HCT116 (cell line): ENCODE data around the gene MICALL2. TPM values are rescaled to one million over a fixed set of nuclear protein-coding genes. Genes with fewer than 3 reads are reported as not detected.

Source experiments
- ATAC-seq: fragments of 200-7000 bp; cut with Tn5 transposase; 2 replicates; pipeline ENCODE4 v1.9.1; 2020; ENCODE audit warnings: mild to moderate bottlenecking, moderate library complexity
- Bru-seq: library from RNA; stranded (reverse); fragments of 400-500 nt; gene quantifications from one replicate; lab custom pipeline; 2021; lab: Mats Ljungman, UMichigan
- BruChase-seq, 2 experiments: library from RNA; stranded (reverse); fragments of 400-500 nt; gene quantifications; one replicate each; lab custom pipeline; 2021; lab: Mats Ljungman, UMichigan
- BruUV-seq: library from RNA; stranded (reverse); fragments of 400-500 nt; replicated peaks from 2 replicates; lab custom pipeline; 2021; lab: Mats Ljungman, UMichigan
- CTCF ChIA-PET: fragments of 300-600 bp; sonication (Branson Sonifier 250); formaldehyde crosslinking; loops from one replicate; lab custom pipeline; 2021; ENCODE audit warnings: antibody characterized with exemption; lab: Charles Lee
- POLR2A ChIA-PET: fragments of 300-600, 350-600 bp; sonication (Branson Sonifier 250); formaldehyde crosslinking; loops from one replicate; lab custom pipeline; 2021; ENCODE audit warnings: antibody characterized with exemption; lab: Charles Lee
- RAD21 ChIA-PET, 2 experiments: fragments of 300-600 bp; sonication (Branson Sonifier 250); formaldehyde crosslinking; loops; one replicate each; lab custom pipeline; 2023; ENCODE audit warnings: low total read pairs in 2 of 2; ENCODE audit not compliant: uncharacterized antibody in 2 of 2, unreplicated experiment in 2 of 2, low non-redundant PET in 1 of 2; lab: Charles Lee
- DNase-seq: peaks from one replicate; pipeline ENCODE4 v3.0.0-alpha.2; 2010; ENCODE audit warnings: low read depth, low spot score
- H2AFZ ChIP-seq: fragments of 200-600 bp; shearing (Covaris generic), sonication (generic); 2 replicates; pipeline ENCODE4 v1.6.1; 2017; ENCODE audit warnings: low read depth, mixed run types, mixed read lengths, antibody characterized with exemption, low read length; ENCODE audit not compliant: poor library complexity, severe bottlenecking
- H3K27ac ChIP-seq: 2 replicates; pipeline ENCODE4 v1.5.1; 2012; ENCODE audit warnings: low read depth, low read length
- H3K27me3 ChIP-seq: fragments of 200-600 bp; sonication (generic); 2 replicates; pipeline ENCODE4 v1.6.1; 2016; ENCODE audit warnings: mixed run types, low read length, mixed read lengths; ENCODE audit not compliant: insufficient read depth
- H3K36me3 ChIP-seq, 2 experiments: fragments of 200-500 bp in 1 of 2; fragments of 200-600 bp in 1 of 2; sonication (Bioruptor generic) in 1 of 2; sonication (generic) in 1 of 2; 2 replicates each; pipeline versions ENCODE4 v1.5.1 to v1.6.1; 2014 to 2016; ENCODE audit warnings: low read length in 2 of 2, inconsistent platforms in 1 of 2, mixed read lengths in 1 of 2, mixed run types in 1 of 2; ENCODE audit not compliant: insufficient read depth in 2 of 2, control insufficient read depth in 1 of 2
- H3K4me1 ChIP-seq, 2 experiments: fragments of 200-600 bp in 1 of 2; sonication (generic) in 1 of 2; 2 replicates each; pipeline versions ENCODE4 v1.5.1 to v1.6.1; 2012 to 2017; ENCODE audit warnings: low read length in 2 of 2, inconsistent platforms in 1 of 2, mild to moderate bottlenecking in 1 of 2, mixed read lengths in 1 of 2, mixed run types in 1 of 2, moderate library complexity in 1 of 2; ENCODE audit not compliant: insufficient read depth in 2 of 2, control insufficient read depth in 1 of 2
- H3K4me2 ChIP-seq: fragments of 200-600 bp; sonication (generic); 2 replicates; pipeline ENCODE4 v1.6.1; 2017; ENCODE audit warnings: mixed run types, low read length, mixed read lengths
- H3K4me3 ChIP-seq, 2 experiments: fragments of 200-600 bp in 1 of 2; sonication (generic) in 1 of 2; replicated peaks in 1 of 2; 2 replicates each; pipeline ENCODE4 v1.5.1; 2011 to 2016; ENCODE audit warnings: low read length in 2 of 2, control low read depth in 1 of 2, low read depth in 1 of 2, mild to moderate bottlenecking in 1 of 2, mixed read lengths in 1 of 2, mixed run types in 1 of 2
- H3K79me2 ChIP-seq: fragments of 200-600 bp; sonication (generic); 2 replicates; pipeline ENCODE4 v1.6.1; 2017; ENCODE audit warnings: mild to moderate bottlenecking, mixed run types, low read length, moderate library complexity, mixed read lengths; ENCODE audit not compliant: insufficient read depth
- H3K9ac ChIP-seq: fragments of 200-600 bp; sonication (generic); 2 replicates; pipeline ENCODE4 v1.6.1; 2016; ENCODE audit warnings: low read length, mixed read lengths
- H3K9me2 ChIP-seq: fragments of 200-600 bp; sonication (generic), shearing (Covaris generic); 2 replicates; pipeline ENCODE4 v1.6.1; 2017; ENCODE audit warnings: mixed run types, mild to moderate bottlenecking, moderate library complexity; ENCODE audit not compliant: insufficient read depth
- H3K9me3 ChIP-seq, 2 experiments: fragments of 200-500 bp in 1 of 2; fragments of 200-600 bp in 1 of 2; sonication (Bioruptor generic) in 1 of 2; sonication (generic) in 1 of 2; 2 replicates each; pipeline ENCODE4 v1.6.1; 2014 to 2017; ENCODE audit warnings: low read length in 2 of 2, mixed read lengths in 2 of 2, inconsistent platforms in 1 of 2, low read depth in 1 of 2, mild to moderate bottlenecking in 1 of 2, mixed run types in 1 of 2, moderate library complexity in 1 of 2; ENCODE audit not compliant: control insufficient read depth in 1 of 2, insufficient read depth in 1 of 2
- H4K20me1 ChIP-seq: fragments of 200-600 bp; sonication (generic), shearing (Covaris generic); 2 replicates; pipeline ENCODE4 v1.6.1; 2017; ENCODE audit warnings: mixed run types, mild to moderate bottlenecking, moderate library complexity; ENCODE audit not compliant: insufficient read depth
- CBX3 ChIP-seq: IDR thresholded peaks from 2 replicates; pipeline ENCODE4 v1.6.1; 2012; ENCODE audit warnings: low read depth
- CEBPB ChIP-seq: IDR thresholded peaks from 2 replicates; pipeline ENCODE4 v1.6.1; 2012; ENCODE audit warnings: low read depth
- CTCF ChIP-seq, 3 experiments: fragments of 200-600 bp in 1 of 3; sonication (generic) in 1 of 3; IDR thresholded peaks in 2 of 3; conservative IDR thresholded peaks in 1 of 3; 2 replicates each; pipeline ENCODE4 v1.5.1; 2012 to 2017; ENCODE audit warnings: low read depth in 2 of 3, low read length in 2 of 3, antibody characterized with exemption in 1 of 3, borderline replicate concordance in 1 of 3, control low read depth in 1 of 3, mild to moderate bottlenecking in 1 of 3, mixed read lengths in 1 of 3, mixed run types in 1 of 3, moderate library complexity in 1 of 3; ENCODE audit not compliant: insufficient read depth in 1 of 3
- EGR1 ChIP-seq: IDR thresholded peaks from 2 replicates; pipeline ENCODE4 v1.6.1; 2012; ENCODE audit warnings: low read depth
- ELF1 ChIP-seq: IDR thresholded peaks from 2 replicates; pipeline ENCODE4 v1.6.1; 2012; ENCODE audit warnings: low read depth, borderline replicate concordance
- EZH2 ChIP-seq: fragments of 200-600 bp; sonication (generic); IDR thresholded peaks from 2 replicates; pipeline ENCODE4 v1.6.1; 2017; ENCODE audit warnings: antibody characterized with exemption, mixed run types
- FOSL1 ChIP-seq: IDR thresholded peaks from 2 replicates; pipeline ENCODE4 v1.6.1; 2012; ENCODE audit warnings: low read depth
- JUND ChIP-seq: IDR thresholded peaks from 2 replicates; pipeline ENCODE4 v1.6.1; 2012
- MAX ChIP-seq: IDR thresholded peaks from 2 replicates; pipeline ENCODE4 v1.6.1; 2012
- POLR2AphosphoS5 ChIP-seq: IDR thresholded peaks from 2 replicates; pipeline ENCODE4 v1.6.1; 2011; ENCODE audit warnings: mild to moderate bottlenecking, low read depth, low read length, moderate library complexity
- RAD21 ChIP-seq: IDR thresholded peaks from 2 replicates; pipeline ENCODE4 v1.6.1; 2012; ENCODE audit warnings: low read depth, mild to moderate bottlenecking
- REST ChIP-seq: IDR thresholded peaks from 2 replicates; pipeline ENCODE4 v1.6.1; 2012; ENCODE audit warnings: low read depth
- SIN3A ChIP-seq: IDR thresholded peaks from 2 replicates; pipeline ENCODE4 v1.6.1; 2012; ENCODE audit warnings: low read depth
- SP1 ChIP-seq: IDR thresholded peaks from 2 replicates; pipeline ENCODE4 v1.6.1; 2012; ENCODE audit warnings: low read depth
- SRF ChIP-seq: IDR thresholded peaks from 2 replicates; pipeline ENCODE4 v1.6.1; 2012; ENCODE audit warnings: low read depth
- TCF7L2 ChIP-seq: IDR thresholded peaks from 2 replicates; pipeline ENCODE4 v1.7.0; 2011; ENCODE audit warnings: borderline replicate concordance, inconsistent platforms; ENCODE audit not compliant: insufficient read depth, insufficient read length; ENCODE audit errors: extremely low read depth
- YY1 ChIP-seq: IDR thresholded peaks from 2 replicates; pipeline ENCODE4 v1.6.1; 2011; ENCODE audit warnings: low read length, low read depth, moderate library complexity, mild to moderate bottlenecking; ENCODE audit not compliant: insufficient replicate concordance; ENCODE audit errors: extremely low read depth
- ZFX ChIP-seq: fragments of 450-650 bp; IDR thresholded peaks from 2 replicates; pipeline ENCODE4 v1.6.1; 2017
- intact Hi-C: fragments of 100-400 bp; cut with micrococcal nuclease; formaldehyde crosslinking; loops from 2 replicates; pipeline ENCODE4 v1.10.0; 2022
- long read RNA-seq: library from polyadenylated mRNA; unstranded; transcript quantifications from one replicate; pipeline ENCODE4 v2.0.0, GENCODE V29; 2021; ENCODE audit not compliant: unreplicated experiment
- polyA plus RNA-seq: library from polyadenylated mRNA; unstranded; fragments of >200 nt; gene quantifications from 2 replicates; pipeline ENCODE4 v1.2.1, GENCODE V29; 2012; ENCODE audit warnings: missing spikeins
- total RNA-seq: library from RNA; stranded (reverse); gene quantifications from one replicate; pipeline ENCODE4 v1.2.1, GENCODE V29; 2021; ENCODE audit not compliant: unreplicated experiment

Gene MICALL2
- 60.7 TPM for total RNA-seq
- 37.9 and 38.6 TPM in 2 replicates for polyA plus RNA-seq
- percentile 52 among the genes with signal in this experiment for Bru-seq, nascent RNA
- percentile 81 among the genes with signal in this experiment for BruChase-seq, experiment 1, labeled RNA remaining after a 6-hour chase
- percentile 71 among the genes with signal in this experiment for BruChase-seq, experiment 2, labeled RNA remaining after a 2-hour chase
- long read RNA-seq, partial matches to known transcripts: 37 of 78 reads
- long read RNA-seq, other reads (novel, unspliced or antisense): 35 of 78 reads

DNA sequence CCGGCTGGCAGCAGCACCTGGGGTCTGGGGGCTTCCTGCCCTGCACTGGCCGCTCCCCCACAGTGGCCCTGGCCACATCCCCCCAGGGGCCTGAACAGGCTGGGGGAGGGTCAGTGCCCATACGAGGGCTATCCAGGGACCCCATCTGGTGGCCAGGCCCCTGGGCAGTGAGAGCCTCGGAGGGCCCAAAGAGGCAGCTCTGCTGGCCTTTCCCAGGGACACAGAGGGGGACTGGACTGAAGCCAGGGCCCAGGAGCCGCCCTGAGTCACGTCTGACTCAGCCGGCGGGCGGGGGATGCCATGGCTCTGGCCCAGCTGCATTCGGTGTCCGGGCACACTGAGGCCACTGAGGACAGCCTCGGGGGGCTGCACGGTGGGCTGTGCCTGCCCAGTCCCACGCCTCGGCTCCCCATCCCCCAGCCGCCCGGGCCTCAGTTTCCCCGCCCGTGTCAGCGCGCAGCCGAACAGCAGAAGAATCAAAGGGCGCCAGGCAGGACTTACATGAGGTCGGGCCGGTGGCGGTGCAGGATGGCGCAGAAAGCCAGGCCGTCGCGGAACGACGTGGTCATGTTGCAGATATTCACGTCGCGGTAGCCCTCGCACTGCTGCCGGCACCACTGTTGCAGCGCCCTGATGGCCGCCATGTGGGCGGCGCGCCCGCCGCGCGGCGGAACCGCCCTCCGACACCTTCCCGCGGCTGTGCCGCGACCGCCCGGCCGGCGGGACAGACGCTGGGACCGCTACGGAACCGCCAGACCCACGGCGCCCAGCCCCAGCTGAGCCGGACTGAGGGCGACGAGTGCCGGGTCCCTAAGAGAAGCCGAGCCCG is at the start of gene MICALL2:
MICALL2 (minus strand) TSS at position 788 of the 829 bp plus-strand sequence; CDS start at position 644, 144 bp downstream.
- peak within 1 kb of the TSS; percentile 89 for H3K4me3 ChIP-seq
- intact Hi-C loops: no loop called here
- peak; percentile 95 for TF ChIP-seq POLR2AphosphoS5
- no peak for TF ChIP-seq SP1
- TF ChIP-seq EGR1: no peak
- TF ChIP-seq ELF1: no peak
- peak; percentile 49; the same call in 1 of the 2 replicates for TF ChIP-seq ZFX
- no peak for TF ChIP-seq TCF7L2
- TF ChIP-seq SIN3A: no peak
- no peak for TF ChIP-seq SRF
- no peak for TF ChIP-seq CEBPB
- TF ChIP-seq CTCF (IDR thresholded peaks at IDR 0.05 in 2 of 3, conservative IDR thresholded peaks at IDR 0.05 in 1 of 3; ENCODE audit: borderline replicate concordance in 1 of 3, insufficient read depth in 1 of 3, low read depth in 2 of 3, low read length in 2 of 3): no peak
- TF ChIP-seq MAX: no peak
- no peak for TF ChIP-seq FOSL1
- TF ChIP-seq REST: no peak
- TF ChIP-seq RAD21: no peak
- no peak for TF ChIP-seq CBX3
- TF ChIP-seq EZH2: no peak
- peak; percentile 19 for TF ChIP-seq YY1
- no peak for TF ChIP-seq JUND

More for the DNA sequence above, at the start of gene MICALL2:
- Histone ChIP-seq H3K4me1 (peaks cover 67 to 84% of the 10 kb centered on the region in 2 experiments), H3K36me3 (no peaks in the 10 kb centered on the region), H3K4me2 (peak within 1 kb of the TSS; percentile 95), H3K9me2 (no peaks in the 10 kb centered on the region), H2AFZ (no peak within 1 kb of the TSS), H3K9ac (peak within 1 kb of the TSS; percentile 91), H3K27me3 (no peaks in the 10 kb centered on the region), H3K27ac (peak within 1 kb of the TSS; percentile 84), H4K20me1 (no peaks in the 10 kb centered on the region), H3K9me3 (no peaks in the 10 kb centered on the region), H3K79me2 (peaks cover 52% of the 10 kb centered on the region)
- no TSS peak for BruUV-seq
- ATAC-seq: peak; percentile 29
- CTCF ChIA-PET: no interaction called here
- POLR2A ChIA-PET: interaction anchor here (0.7 kb wide), 1 partner anchor 512 kb away, joined by 3 read pairs; no protein-coding TSS in a partner anchor
- DNase-seq: peak; percentile 54
- RAD21 ChIA-PET: no interaction called here
